CD14-positive monocyte (primary cell): ENCODE measurements around the gene RIPK3. TPM values are rescaled to one million over a fixed set of nuclear protein-coding genes. Genes with fewer than 3 reads are reported as not detected.

ENCODE experiments used
- DNase-seq, 3 donors: peaks; one replicate each; pipeline ENCODE4 v3.0.0-alpha.2; 2011 to 2022
- H2AFZ ChIP-seq: 2 replicates; pipeline ENCODE4 v1.6.0; 2012; ENCODE audit warnings: mild to moderate bottlenecking, low read depth, low read length, inconsistent platforms; ENCODE audit not compliant: insufficient read depth, poor library complexity, severe bottlenecking
- H3K27ac ChIP-seq, 2 donors: 1 replicate in 1 of 2; 2 replicates in 1 of 2; pipeline ENCODE4 v1.5.1; 2012 to 2013; ENCODE audit warnings: low read length in 2 of 2, control low read depth in 1 of 2, inconsistent platforms in 1 of 2, low read depth in 1 of 2, mild to moderate bottlenecking in 1 of 2
- H3K27me3 ChIP-seq, 2 donors: one replicate each; pipeline versions ENCODE4 v1.6.0 to v1.6.1; 2011 to 2013; ENCODE audit warnings: low read length in 2 of 2; ENCODE audit not compliant: control insufficient read depth in 2 of 2, insufficient read depth in 2 of 2
- H3K36me3 ChIP-seq, 2 donors: replicated peaks in 1 of 2; 1 replicate in 1 of 2; 2 replicates in 1 of 2; pipeline versions ENCODE4 v1.5.1 to v1.6.1; 2012 to 2013; ENCODE audit warnings: low read length in 2 of 2, control low read depth in 1 of 2, inconsistent platforms in 1 of 2, mild to moderate bottlenecking in 1 of 2; ENCODE audit not compliant: insufficient read depth in 2 of 2, control insufficient read depth in 1 of 2
- H3K4me1 ChIP-seq, 2 donors: 1 replicate in 1 of 2; 2 replicates in 1 of 2; pipeline versions ENCODE4 v1.5.1 to v1.6.1; 2012 to 2013; ENCODE audit warnings: low read length in 2 of 2, control low read depth in 1 of 2, inconsistent platforms in 1 of 2, mild to moderate bottlenecking in 1 of 2, moderate library complexity in 1 of 2; ENCODE audit not compliant: insufficient read depth in 2 of 2, control insufficient read depth in 1 of 2
- H3K4me2 ChIP-seq: replicated peaks from 2 replicates; pipeline ENCODE3; 2012; ENCODE audit warnings: low read length, moderate library complexity, mild to moderate bottlenecking; ENCODE audit not compliant: poor library complexity, severe bottlenecking; ENCODE audit errors: extremely low read depth
- H3K4me3 ChIP-seq, 3 experiments: fragments of 200-600 bp in 1 of 3; sonication (generic) in 1 of 3; replicated peaks in 1 of 3; 1 replicate in 2 of 3; 2 replicates in 1 of 3; pipeline ENCODE4 v1.5.1; 2011 to 2013; ENCODE audit warnings: low read length in 3 of 3, mild to moderate bottlenecking in 3 of 3, control low read depth in 2 of 3, low read depth in 2 of 3, inconsistent platforms in 1 of 3, moderate library complexity in 1 of 3
- H3K79me2 ChIP-seq: 2 replicates; pipeline ENCODE4 v1.6.0; 2012; ENCODE audit warnings: mild to moderate bottlenecking, control low read depth, inconsistent platforms, low read length, moderate library complexity; ENCODE audit not compliant: insufficient read depth
- H3K9ac ChIP-seq: 2 replicates; pipeline ENCODE4 v1.6.0; 2017; ENCODE audit warnings: low read length, mild to moderate bottlenecking; ENCODE audit not compliant: insufficient read depth, poor library complexity, severe bottlenecking
- H3K9me3 ChIP-seq, 2 donors: replicated peaks in 1 of 2; 1 replicate in 1 of 2; 2 replicates in 1 of 2; pipeline versions ENCODE4 v1.5.1 to v1.6.1; 2012 to 2013; ENCODE audit warnings: low read length in 2 of 2, control low read depth in 1 of 2; ENCODE audit not compliant: control insufficient read depth in 1 of 2, insufficient read depth in 1 of 2
- H4K20me1 ChIP-seq: 2 replicates; pipeline ENCODE4 v1.6.0; 2012; ENCODE audit warnings: mild to moderate bottlenecking, low read length, control low read depth, moderate library complexity; ENCODE audit not compliant: insufficient read depth
- H3K27ac Mint-ChIP-seq, 7 donors: one replicate each; pipeline ENCODE4 v1.8.0; 2020; ENCODE audit warnings: mild to moderate bottlenecking in 7 of 7, mixed read lengths in 7 of 7, moderate library complexity in 6 of 7, inconsistent platforms in 2 of 7
- H3K27me3 Mint-ChIP-seq, 3 donors: one replicate each; pipeline ENCODE4 v1.8.0; 2021 to 2022; ENCODE audit warnings: low read depth in 3 of 3, mild to moderate bottlenecking in 3 of 3, mixed read lengths in 3 of 3, moderate library complexity in 3 of 3, inconsistent platforms in 1 of 3
- H3K36me3 Mint-ChIP-seq, 2 donors: one replicate each; pipeline ENCODE4 v1.8.0; 2020; ENCODE audit warnings: mixed read lengths in 2 of 2, inconsistent platforms in 1 of 2, mild to moderate bottlenecking in 1 of 2
- H3K4me1 Mint-ChIP-seq: one replicate; pipeline ENCODE4 v1.8.0; 2020; ENCODE audit warnings: mild to moderate bottlenecking, mixed read lengths
- H3K4me3 Mint-ChIP-seq, 2 donors: one replicate each; pipeline ENCODE4 v1.8.0; 2020; ENCODE audit warnings: mild to moderate bottlenecking in 2 of 2, mixed read lengths in 2 of 2, moderate library complexity in 1 of 2
- H3K9me3 Mint-ChIP-seq, 7 donors: one replicate each; pipeline ENCODE4 v1.8.0; 2020 to 2022; ENCODE audit warnings: mixed read lengths in 7 of 7, mild to moderate bottlenecking in 6 of 7, moderate library complexity in 6 of 7, inconsistent platforms in 2 of 7
- WGBS: methylation state at CpG from one replicate; pipeline ENCODE4 v1.1.5; 2013; ENCODE audit warnings: missing lambda C conversion rate; ENCODE audit not compliant: insufficient coverage; 5-methylcytosine and 5-hydroxymethylcytosine counted together
- intact Hi-C, 2 donors: fragments of 100-400 bp; cut with micrococcal nuclease; formaldehyde crosslinking; loops; one replicate each; pipeline versions ENCODE4 v1.15.0 to v1.15.1; 2023
- polyA plus RNA-seq, 3 donors: library from polyadenylated mRNA; depleted of rRNA in 1 of 3; unstranded in 2 of 3; stranded (reverse) in 1 of 3; fragments of 300-500 nt in 2 of 3; fragments of >200 nt in 1 of 3; fragmentation: Illumina TruSeq in 2 of 3; gene quantifications; 1 replicate in 2 of 3; 2 replicates in 1 of 3; pipeline ENCODE4 v1.2.3, GENCODE V29; 2012 to 2021
- TF ChIP-seq, protein P1 (sequence below): fragments of 200-600 bp; IDR thresholded peaks from one replicate; pipeline ENCODE4 v1.8.0; 2022; ENCODE audit warnings: antibody characterized with exemption, mild to moderate bottlenecking

Gene RIPK3
- polyA plus RNA-seq, 3 donors: 11.7 to 69.6 (median 11.8) TPM

DNA sequence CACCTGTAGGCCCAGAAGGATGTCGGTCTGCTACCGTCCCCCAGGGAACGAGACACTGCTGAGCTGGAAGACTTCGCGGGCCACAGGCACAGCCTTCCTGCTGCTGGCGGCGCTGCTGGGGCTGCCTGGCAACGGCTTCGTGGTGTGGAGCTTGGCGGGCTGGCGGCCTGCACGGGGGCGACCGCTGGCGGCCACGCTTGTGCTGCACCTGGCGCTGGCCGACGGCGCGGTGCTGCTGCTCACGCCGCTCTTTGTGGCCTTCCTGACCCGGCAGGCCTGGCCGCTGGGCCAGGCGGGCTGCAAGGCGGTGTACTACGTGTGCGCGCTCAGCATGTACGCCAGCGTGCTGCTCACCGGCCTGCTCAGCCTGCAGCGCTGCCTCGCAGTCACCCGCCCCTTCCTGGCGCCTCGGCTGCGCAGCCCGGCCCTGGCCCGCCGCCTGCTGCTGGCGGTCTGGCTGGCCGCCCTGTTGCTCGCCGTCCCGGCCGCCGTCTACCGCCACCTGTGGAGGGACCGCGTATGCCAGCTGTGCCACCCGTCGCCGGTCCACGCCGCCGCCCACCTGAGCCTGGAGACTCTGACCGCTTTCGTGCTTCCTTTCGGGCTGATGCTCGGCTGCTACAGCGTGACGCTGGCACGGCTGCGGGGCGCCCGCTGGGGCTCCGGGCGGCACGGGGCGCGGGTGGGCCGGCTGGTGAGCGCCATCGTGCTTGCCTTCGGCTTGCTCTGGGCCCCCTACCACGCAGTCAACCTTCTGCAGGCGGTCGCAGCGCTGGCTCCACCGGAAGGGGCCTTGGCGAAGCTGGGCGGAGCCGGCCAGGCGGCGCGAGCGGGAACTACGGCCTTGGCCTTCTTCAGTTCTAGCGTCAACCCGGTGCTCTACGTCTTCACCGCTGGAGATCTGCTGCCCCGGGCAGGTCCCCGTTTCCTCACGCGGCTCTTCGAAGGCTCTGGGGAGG, 28.9 kb downstream of the RIPK3 start, which contains the start of gene LTB4R:
Gene LTB4R, plus strand, starts transcription at position 857 of the 959 bp plus-strand sequence. CDS start 4,150 bp downstream, outside the sequence.
- Mint-ChIP-seq H3K4me3 (peak within 1 kb of the TSS; percentile 81 to 95), H3K4me1 (peaks cover 81% of the 10 kb centered on the region), H3K9me3 (peaks cover 0 to 2% (median 0%) of the 10 kb centered on the region in 7 donors), H3K36me3 (peaks cover 43 to 52% of the 10 kb centered on the region in 2 donors), H3K27me3 (no peaks in the 10 kb centered on the region), H3K27ac (peak within 1 kb of the TSS; percentile 95 to 99 (median 98))
- H2AFZ ChIP-seq: peak within 1 kb of the TSS; percentile 80
- 8% methylated on average over 99 of the region's 99 CpGs for WGBS
- peak within 1 kb of the TSS; percentile 51 to 84 (median 57) for H3K4me3 ChIP-seq
- H3K4me1 ChIP-seq: peaks cover 78 to 85% of the 10 kb centered on the region in 2 donors
- peaks cover 23 to 33% of the 10 kb centered on the region in 2 donors for H3K36me3 ChIP-seq
- TF ChIP-seq, protein P1, sequence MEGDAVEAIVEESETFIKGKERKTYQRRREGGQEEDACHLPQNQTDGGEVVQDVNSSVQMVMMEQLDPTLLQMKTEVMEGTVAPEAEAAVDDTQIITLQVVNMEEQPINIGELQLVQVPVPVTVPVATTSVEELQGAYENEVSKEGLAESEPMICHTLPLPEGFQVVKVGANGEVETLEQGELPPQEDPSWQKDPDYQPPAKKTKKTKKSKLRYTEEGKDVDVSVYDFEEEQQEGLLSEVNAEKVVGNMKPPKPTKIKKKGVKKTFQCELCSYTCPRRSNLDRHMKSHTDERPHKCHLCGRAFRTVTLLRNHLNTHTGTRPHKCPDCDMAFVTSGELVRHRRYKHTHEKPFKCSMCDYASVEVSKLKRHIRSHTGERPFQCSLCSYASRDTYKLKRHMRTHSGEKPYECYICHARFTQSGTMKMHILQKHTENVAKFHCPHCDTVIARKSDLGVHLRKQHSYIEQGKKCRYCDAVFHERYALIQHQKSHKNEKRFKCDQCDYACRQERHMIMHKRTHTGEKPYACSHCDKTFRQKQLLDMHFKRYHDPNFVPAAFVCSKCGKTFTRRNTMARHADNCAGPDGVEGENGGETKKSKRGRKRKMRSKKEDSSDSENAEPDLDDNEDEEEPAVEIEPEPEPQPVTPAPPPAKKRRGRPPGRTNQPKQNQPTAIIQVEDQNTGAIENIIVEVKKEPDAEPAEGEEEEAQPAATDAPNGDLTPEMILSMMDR: peak; percentile 45
- H3K9ac ChIP-seq: peak within 1 kb of the TSS; percentile 67
- peaks cover 44% of the 10 kb centered on the region for H4K20me1 ChIP-seq
- peak within 1 kb of the TSS; percentile 93 for H3K4me2 ChIP-seq
- intact Hi-C loops: loop anchor here in 1 of 2 donors (5.0 kb wide), 2 partner anchors 34 to 79 kb away; partner anchors contain the start of genes GMPR2 and NEDD8
- no peaks in the 10 kb centered on the region for H3K9me3 ChIP-seq
- peak; percentile 41 to 68 (median 55) for DNase-seq
- no peaks in the 10 kb centered on the region for H3K27me3 ChIP-seq
- peak within 1 kb of the TSS; percentile 85 to 89 for H3K27ac ChIP-seq
- peaks cover 88% of the 10 kb centered on the region for H3K79me2 ChIP-seq

DNA sequence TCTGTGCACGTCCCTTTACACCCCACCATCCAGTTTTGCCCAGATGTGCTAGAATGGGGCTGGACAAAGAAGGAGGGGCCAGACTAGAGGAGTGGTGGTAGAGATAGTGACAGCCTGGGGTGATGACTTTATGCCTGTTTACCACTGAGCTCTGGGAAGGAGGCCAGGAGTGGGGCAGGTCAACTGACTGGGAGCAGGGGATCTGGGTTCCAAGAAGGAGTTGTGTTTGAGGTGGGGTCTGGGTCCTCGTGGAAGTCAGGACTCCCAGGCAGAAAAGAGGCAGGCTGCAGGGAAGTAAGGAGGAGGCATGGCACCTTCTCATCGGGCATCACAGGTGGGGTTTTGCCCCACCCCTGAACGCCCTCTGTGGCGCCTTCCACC, 29.5 kb downstream of the RIPK3 start:
- peaks cover 88% of the 10 kb centered on the region for H3K79me2 ChIP-seq
- peaks cover 45 to 52% of the 10 kb centered on the region in 2 donors for H3K36me3 Mint-ChIP-seq
- H3K4me1 Mint-ChIP-seq: peaks cover 74% of the 10 kb centered on the region
- no peak for DNase-seq
- peak overlapping the region; percentile 67 for H3K9ac ChIP-seq
- peak overlapping the region; percentile 78 to 92 (median 89) for H3K27ac Mint-ChIP-seq
- TF ChIP-seq, protein P1: no peak
- peak overlapping the region; percentile 93 for H3K4me2 ChIP-seq
- H3K9me3 Mint-ChIP-seq: peaks cover 0 to 2% (median 0%) of the 10 kb centered on the region in 7 donors
- H3K4me3 ChIP-seq: peak overlapping the region; percentile 51 to 84 (median 57)
- peaks cover 51% of the 10 kb centered on the region for H4K20me1 ChIP-seq
- H3K4me1 ChIP-seq: peaks cover 71 to 78% of the 10 kb centered on the region in 2 donors
- H3K9me3 ChIP-seq: no peaks in the 10 kb centered on the region
- H2AFZ ChIP-seq: peak overlapping the region; percentile 29
- 3% methylated on average over 4 of the region's 5 CpGs for WGBS
- H3K27ac ChIP-seq: peak overlapping the region; percentile 56 to 89
- peaks cover 30 to 39% of the 10 kb centered on the region in 2 donors for H3K36me3 ChIP-seq
- peak overlapping the region; percentile 81 to 95 for H3K4me3 Mint-ChIP-seq
- intact Hi-C loops: loop anchor here in 1 of 2 donors (5.0 kb wide), 2 partner anchors 33 to 78 kb away; partner anchors contain the start of genes GMPR2 and NEDD8
- H3K27me3 ChIP-seq: no peaks in the 10 kb centered on the region
- H3K27me3 Mint-ChIP-seq: no peaks in the 10 kb centered on the region
